RWPE2 (cell line): ENCODE data around the gene PLCG1.

Experiments used
- ATAC-seq: fragments of 200-7000 bp; cut with Tn5 transposase; 3 replicates; pipeline ENCODE4 v1.9.1; 2021; ENCODE audit warnings: low read depth
- DNase-seq: peaks from one replicate; pipeline ENCODE4 v3.0.0-alpha.2; 2020; ENCODE audit warnings: low spot score
- H3K27ac ChIP-seq: fragments of 450-650 bp; 2 replicates; pipeline ENCODE4 v1.5.1; 2017; ENCODE audit warnings: mild to moderate bottlenecking; ENCODE audit not compliant: poor library complexity, severe bottlenecking
- H3K27me3 ChIP-seq: fragments of 250-450 bp; sonication (Bioruptor Pico); 2 replicates; pipeline ENCODE4 v1.5.1; 2021; ENCODE audit warnings: mild to moderate bottlenecking, moderate library complexity; ENCODE audit not compliant: insufficient read depth, poor library complexity, severe bottlenecking
- H3K36me3 ChIP-seq: fragments of 250-450 bp; sonication (Bioruptor Pico); 2 replicates; pipeline ENCODE4 v1.5.1; 2020; ENCODE audit warnings: low read depth, mild to moderate bottlenecking, moderate library complexity
- H3K4me1 ChIP-seq: fragments of 250-450 bp; sonication (Bioruptor Pico); 2 replicates; pipeline ENCODE4 v1.5.1; 2021; ENCODE audit warnings: mild to moderate bottlenecking, moderate library complexity; ENCODE audit not compliant: insufficient read depth, poor library complexity, severe bottlenecking
- H3K4me3 ChIP-seq: fragments of 250-450 bp; sonication (Bioruptor Pico); 2 replicates; pipeline ENCODE4 v1.5.1; 2021; ENCODE audit warnings: mild to moderate bottlenecking, moderate library complexity; ENCODE audit not compliant: severe bottlenecking
- H3K9me3 ChIP-seq: fragments of 250-450 bp; sonication (Bioruptor Pico); 2 replicates; pipeline ENCODE4 v1.5.1; 2021; ENCODE audit warnings: mild to moderate bottlenecking, moderate library complexity; ENCODE audit not compliant: severe bottlenecking
- CTCF ChIP-seq: fragments of 450-650 bp; IDR thresholded peaks from one replicate; pipeline ENCODE4 v1.5.1; 2017; ENCODE audit warnings: mild to moderate bottlenecking, moderate library complexity; ENCODE audit not compliant: poor library complexity, severe bottlenecking

PLCG1 gene

GRCh38 chr20:41196653-41197225 lies 59.4 kb downstream of the PLCG1 start:
- no peak for TF ChIP-seq CTCF
- H3K4me3 ChIP-seq, result no peak overlapping the region
- ATAC-seq (no peak), DNase-seq (no peak)
- peaks cover 17% of the 10 kb centered on the region for H3K9me3 ChIP-seq
- H3K4me1 ChIP-seq, result no peaks in the 10 kb centered on the region
- peaks cover 38% of the 10 kb centered on the region for H3K36me3 ChIP-seq
- no peaks in the 10 kb centered on the region for H3K27me3 ChIP-seq
- no peak overlapping the region for H3K27ac ChIP-seq

GRCh38 chr20:41198443-41198842 lies 61.1 kb downstream of the PLCG1 start:
- DNase-seq, result no peak
- ATAC-seq, result no peak
- Histone ChIP-seq H3K36me3 (peaks cover 37% of the 10 kb centered on the region), H3K27ac (no peak overlapping the region), H3K4me1 (no peaks in the 10 kb centered on the region), H3K27me3 (no peaks in the 10 kb centered on the region), H3K9me3 (peaks cover 14% of the 10 kb centered on the region), H3K4me3 (no peak overlapping the region)
- no peak for TF ChIP-seq CTCF

GRCh38 chr20:41200446-41201202 lies 63.3 kb downstream of the PLCG1 start:
- Histone ChIP-seq H3K4me3 (no peak overlapping the region), H3K36me3 (peaks cover 52% of the 10 kb centered on the region), H3K27ac (no peak overlapping the region), H3K27me3 (no peaks in the 10 kb centered on the region), H3K9me3 (peaks cover 14% of the 10 kb centered on the region), H3K4me1 (no peaks in the 10 kb centered on the region)
- ATAC-seq, result no peak
- no peak for TF ChIP-seq CTCF
- no peak for DNase-seq

GRCh38 chr20:41201760-41202159 lies 64.4 kb downstream of the PLCG1 start:
- peak; percentile 26; the same call in 2 of the 3 replicates for ATAC-seq
- DNase-seq, result no peak
- Histone ChIP-seq H3K27ac (no peak overlapping the region), H3K36me3 (peaks cover 52% of the 10 kb centered on the region), H3K4me3 (no peak overlapping the region), H3K27me3 (no peaks in the 10 kb centered on the region), H3K4me1 (no peaks in the 10 kb centered on the region), H3K9me3 (peaks cover 14% of the 10 kb centered on the region)
- no peak for TF ChIP-seq CTCF

- Histone ChIP-seq H3K4me1 (no peaks in the 10 kb centered on the region), H3K4me3 (no peak overlapping the region), H3K27ac (no peak overlapping the region), H3K9me3 (peaks cover 14% of the 10 kb centered on the region), H3K36me3 (peaks cover 52% of the 10 kb centered on the region), H3K27me3 (no peaks in the 10 kb centered on the region)
- no peak for ATAC-seq
- DNase-seq, result no peak
- TF ChIP-seq CTCF, result no peak
Observed at GRCh38 chr20:41202426-41202825, 65.1 kb downstream of the PLCG1 start.
